CD4-positive, alpha-beta memory T cell (primary cell): ENCODE results near the gene UST. TPM values are rescaled to one million over a fixed set of nuclear protein-coding genes. Genes with fewer than 3 reads are reported as not detected.
A peak's percentile ranks its signal among the peaks of the same experiment; 100 is the strongest.

Experiments used
- CTCF ChIA-PET: fragments of 350-600 bp; sonication (Branson Sonifier 250); formaldehyde crosslinking; loops from one replicate; lab custom pipeline; 2021; ENCODE audit warnings: inconsistent platforms; ENCODE audit not compliant: partially characterized antibody; lab: Charles Lee
- POLR2A ChIA-PET: fragments of 350-600 bp; sonication (Branson Sonifier 250); formaldehyde crosslinking; loops from one replicate; lab custom pipeline; 2021; ENCODE audit not compliant: partially characterized antibody; lab: Charles Lee
- DNase-seq, 5 donors: peaks; one replicate each; pipeline versions ENCODE4 v3.0.0 to v3.0.0-alpha.2; 2020 to 2022; ENCODE audit warnings: mixed read lengths in 1 of 5
- H3K27ac ChIP-seq: one replicate; pipeline ENCODE4 v1.7.0; 2013; ENCODE audit warnings: low read depth, low read length
- H3K27me3 ChIP-seq: 2 replicates; pipeline ENCODE4 v1.7.0; 2013; ENCODE audit warnings: mild to moderate bottlenecking, low read length, moderate library complexity; ENCODE audit not compliant: insufficient read depth
- H3K36me3 ChIP-seq: 2 replicates; pipeline ENCODE4 v1.7.0; 2013; ENCODE audit warnings: mild to moderate bottlenecking, low read length, moderate library complexity; ENCODE audit not compliant: insufficient read depth
- H3K4me1 ChIP-seq: 2 replicates; pipeline ENCODE4 v1.7.0; 2013; ENCODE audit warnings: mild to moderate bottlenecking, low read length, moderate library complexity; ENCODE audit not compliant: insufficient read depth
- H3K4me3 ChIP-seq, 2 donors: one replicate each; pipeline ENCODE4 v1.7.0; 2013; ENCODE audit warnings: low read length in 2 of 2, mild to moderate bottlenecking in 1 of 2
- H3K9me3 ChIP-seq, 2 donors: one replicate each; pipeline ENCODE4 v1.7.0; 2013; ENCODE audit warnings: low read length in 2 of 2, control low read depth in 1 of 2; ENCODE audit not compliant: control insufficient read depth in 1 of 2
- H3K27ac Mint-ChIP-seq, 7 donors: one replicate each; pipeline ENCODE4 v1.8.0; 2020 to 2021; ENCODE audit warnings: mixed read lengths in 7 of 7, mild to moderate bottlenecking in 6 of 7, inconsistent platforms in 3 of 7, moderate library complexity in 3 of 7
- H3K27me3 Mint-ChIP-seq, 2 donors: one replicate each; pipeline ENCODE4 v1.8.0; 2020 to 2021; ENCODE audit warnings: mixed read lengths in 2 of 2
- H3K36me3 Mint-ChIP-seq, 2 donors: one replicate each; pipeline ENCODE4 v1.8.0; 2020 to 2021; ENCODE audit warnings: mixed read lengths in 2 of 2, inconsistent platforms in 1 of 2, mild to moderate bottlenecking in 1 of 2
- H3K4me1 Mint-ChIP-seq, 4 donors: one replicate each; pipeline ENCODE4 v1.8.0; 2020 to 2021; ENCODE audit warnings: mixed read lengths in 4 of 4, mild to moderate bottlenecking in 1 of 4
- H3K4me3 Mint-ChIP-seq, 8 donors: one replicate each; pipeline ENCODE4 v1.8.0; 2020 to 2021; ENCODE audit warnings: mixed read lengths in 8 of 8, mild to moderate bottlenecking in 7 of 8, moderate library complexity in 6 of 8, inconsistent platforms in 3 of 8
- H3K9me3 Mint-ChIP-seq, 8 donors: one replicate each; pipeline ENCODE4 v1.8.0; 2020 to 2021; ENCODE audit warnings: mixed read lengths in 8 of 8, mild to moderate bottlenecking in 5 of 8, inconsistent platforms in 3 of 8, moderate library complexity in 1 of 8
- intact Hi-C: fragments of 100-400 bp; cut with micrococcal nuclease; formaldehyde crosslinking; loops from one replicate; pipeline ENCODE4 v1.15.1; 2023
- polyA plus RNA-seq, 2 donors: library from polyadenylated mRNA; unstranded; fragments of 300-500 nt; fragmentation: Illumina TruSeq; gene quantifications; one replicate each; pipeline ENCODE4 v1.2.3, GENCODE V29; 2021
- total RNA-seq, 2 experiments: library from RNA; stranded (reverse); gene quantifications; one replicate each; pipeline ENCODE4 v1.2.3, GENCODE V29; 2021

The UST gene
- total and polyA plus RNA-seq, 4 experiments from 2014 or later = 2.2 to 7.6 (median 5.1) TPM

- H3K27me3 ChIP-seq = no peaks in the 10 kb centered on the region
- H3K4me3 ChIP-seq = no peak overlapping the region
- Mint-ChIP-seq H3K4me1 (no peaks in the 10 kb centered on the region), H3K9me3 (no peaks in the 10 kb centered on the region), H3K27ac (peak overlapping the region in 2 of 7 donors; percentile 45 to 65), H3K27me3 (no peaks in the 10 kb centered on the region), H3K4me3 (no peak overlapping the region), H3K36me3 (peaks cover 0 to 12% of the 10 kb centered on the region in 2 donors)
- no peaks in the 10 kb centered on the region for H3K4me1 ChIP-seq
- H3K36me3 ChIP-seq = no peaks in the 10 kb centered on the region
- intact Hi-C loops = no loop called here
- H3K27ac ChIP-seq = no peak overlapping the region
- ChIA-PET CTCF (no interaction called here), POLR2A (no interaction called here)
- no peak for DNase-seq
- no peaks in the 10 kb centered on the region for H3K9me3 ChIP-seq
Measured at GRCh38 chr6:149015535-149016525, 269.0 kb downstream of the UST start.

DNA sequence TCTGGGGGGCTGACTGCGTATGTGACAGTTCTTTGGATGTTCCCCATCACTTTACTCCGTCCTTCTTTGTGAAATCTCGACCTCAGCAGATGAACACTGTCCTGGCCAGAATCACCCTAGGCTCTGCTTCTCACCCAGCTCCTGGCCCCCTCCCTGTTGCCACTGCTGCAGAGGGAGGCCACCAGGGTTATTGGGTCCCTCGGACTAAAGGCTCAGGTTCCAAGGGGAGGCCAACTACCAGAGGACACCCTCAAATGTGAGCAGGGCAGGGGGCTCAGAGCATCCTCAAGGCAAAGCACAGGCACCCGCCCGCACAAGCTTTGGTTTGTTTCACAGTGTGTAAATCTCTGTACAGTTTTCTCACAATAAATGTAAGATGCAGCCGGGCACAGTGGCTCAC lies 269.9 kb downstream of the UST start:
- Histone ChIP-seq H3K4me3 (no peak overlapping the region), H3K9me3 (no peaks in the 10 kb centered on the region), H3K36me3 (no peaks in the 10 kb centered on the region), H3K27ac (no peak overlapping the region), H3K27me3 (no peaks in the 10 kb centered on the region), H3K4me1 (no peaks in the 10 kb centered on the region)
- Mint-ChIP-seq H3K27me3 (no peaks in the 10 kb centered on the region), H3K4me1 (no peaks in the 10 kb centered on the region), H3K36me3 (peaks cover 4 to 18% of the 10 kb centered on the region in 2 donors), H3K27ac (peak overlapping the region in 1 of 7 donors; percentile 45), H3K9me3 (no peaks in the 10 kb centered on the region), H3K4me3 (no peak overlapping the region)
- intact Hi-C loops = no loop called here
- CTCF ChIA-PET = interaction anchor here (0.9 kb wide), 1 partner anchor 29 kb away, joined by 3 read pairs; no protein-coding TSS in a partner anchor
- no peak for DNase-seq
- POLR2A ChIA-PET = no interaction called here

GRCh38 chr6:149020319-149020718 lies 273.5 kb downstream of the UST start:
- no peak for DNase-seq
- Histone ChIP-seq H3K9me3 (no peaks in the 10 kb centered on the region), H3K4me3 (no peak overlapping the region), H3K4me1 (no peaks in the 10 kb centered on the region), H3K36me3 (no peaks in the 10 kb centered on the region), H3K27me3 (no peaks in the 10 kb centered on the region), H3K27ac (no peak overlapping the region)
- peaks cover 0 to 3% (median 0%) of the 10 kb centered on the region in 8 donors for H3K9me3 Mint-ChIP-seq
- intact Hi-C loops = no loop called here
- no peaks in the 10 kb centered on the region for H3K27me3 Mint-ChIP-seq
- CTCF ChIA-PET = no interaction called here
- no peaks in the 10 kb centered on the region for H3K4me1 Mint-ChIP-seq
- no peak overlapping the region for H3K4me3 Mint-ChIP-seq
- H3K27ac Mint-ChIP-seq = peak overlapping the region in 1 of 7 donors; percentile 39
- H3K36me3 Mint-ChIP-seq = peaks cover 20 to 38% of the 10 kb centered on the region in 2 donors
- POLR2A ChIA-PET = no interaction called here

GRCh38 chr6:149024361-149024760 lies 277.5 kb downstream of the UST start:
- intact Hi-C loops = no loop called here
- Histone ChIP-seq H3K9me3 (no peaks in the 10 kb centered on the region), H3K4me3 (no peak overlapping the region), H3K36me3 (no peaks in the 10 kb centered on the region), H3K27ac (no peak overlapping the region), H3K4me1 (peaks cover 7% of the 10 kb centered on the region), H3K27me3 (no peaks in the 10 kb centered on the region)
- no peak for DNase-seq
- Mint-ChIP-seq H3K27me3 (no peaks in the 10 kb centered on the region), H3K9me3 (peaks cover 0 to 8% (median 5%) of the 10 kb centered on the region in 8 donors), H3K36me3 (peaks cover 26 to 40% of the 10 kb centered on the region in 2 donors), H3K4me3 (no peak overlapping the region), H3K4me1 (peaks cover 3 to 9% (median 4%) of the 10 kb centered on the region in 4 donors), H3K27ac (peak overlapping the region in 2 of 7 donors; percentile 51 to 67)
- CTCF ChIA-PET = interaction anchor here (0.6 to 13.4 kb wide), 6 partner anchors 22 to 497 kb away, joined by 3 to 239 read pairs (median 4); no protein-coding TSS in a partner anchor
- POLR2A ChIA-PET = no interaction called here

- Mint-ChIP-seq H3K9me3 (peaks cover 0 to 8% (median 5%) of the 10 kb centered on the region in 8 donors), H3K27ac (no peak overlapping the region), H3K36me3 (peaks cover 26 to 33% of the 10 kb centered on the region in 2 donors), H3K27me3 (no peaks in the 10 kb centered on the region), H3K4me1 (peaks cover 5 to 15% (median 10%) of the 10 kb centered on the region in 4 donors), H3K4me3 (no peak overlapping the region)
- ChIA-PET CTCF (interaction anchor here (0.8 to 13.4 kb wide), 6 partner anchors 21 to 492 kb away, joined by 3 to 239 read pairs (median 4); no protein-coding TSS in a partner anchor), POLR2A (no interaction called here)
- Histone ChIP-seq H3K4me1 (peaks cover 12% of the 10 kb centered on the region), H3K27me3 (no peaks in the 10 kb centered on the region), H3K4me3 (no peak overlapping the region), H3K27ac (no peak overlapping the region), H3K9me3 (no peaks in the 10 kb centered on the region), H3K36me3 (no peaks in the 10 kb centered on the region)
- intact Hi-C loops = no loop called here
- DNase-seq = no peak
Measured at GRCh38 chr6:149025061-149025460, 278.2 kb downstream of the UST start.

GRCh38 chr6:149026530-149026942 lies 279.7 kb downstream of the UST start:
- DNase-seq = peak in 1 of 5 donors; percentile 17
- intact Hi-C loops = loop anchor here (2.0 kb wide), 1 partner anchor 280 kb away; the partner anchor contains the start of gene UST

More at GRCh38 chr6:149026530-149026942, 279.7 kb downstream of the UST start:
- H3K27me3 ChIP-seq = no peaks in the 10 kb centered on the region
- H3K9me3 ChIP-seq = no peaks in the 10 kb centered on the region
- H3K4me3 Mint-ChIP-seq = no peak overlapping the region
- no peaks in the 10 kb centered on the region for H3K27me3 Mint-ChIP-seq
- H3K9me3 Mint-ChIP-seq = peaks cover 0 to 8% (median 5%) of the 10 kb centered on the region in 8 donors
- no peak overlapping the region for H3K27ac ChIP-seq
- H3K4me1 ChIP-seq = peaks cover 26% of the 10 kb centered on the region
- H3K27ac Mint-ChIP-seq = peak overlapping the region in 1 of 7 donors; percentile 37
- ChIA-PET CTCF (interaction anchor here (0.7 to 13.4 kb wide), 11 partner anchors 40 to 491 kb away, joined by 3 to 239 read pairs (median 3); no protein-coding TSS in a partner anchor), POLR2A (interaction anchor here (1.1 to 1.5 kb wide), 3 partner anchors 9 to 405 kb away, joined by 3 to 5 read pairs (median 4); no protein-coding TSS in a partner anchor)
- H3K4me1 Mint-ChIP-seq = peaks cover 16 to 29% (median 22%) of the 10 kb centered on the region in 4 donors
- no peak overlapping the region for H3K4me3 ChIP-seq
- H3K36me3 Mint-ChIP-seq = peaks cover 23 to 24% of the 10 kb centered on the region in 2 donors
- H3K36me3 ChIP-seq = no peaks in the 10 kb centered on the region
